IMR-90 (cell line): ENCODE data around the gene SEMA4D. TPM values are rescaled to one million over a fixed set of nuclear protein-coding genes. Genes with fewer than 3 reads are reported as not detected.

Source experiments
- ATAC-seq: fragments of 200-7000 bp; cut with Tn5 transposase; 2 replicates; pipeline ENCODE4 v1.9.1; 2020; ENCODE audit warnings: low read depth, mild to moderate bottlenecking, moderate library complexity
- BruUV-seq: library from RNA; stranded (reverse); fragments of 400-500 nt; replicated peaks from 2 replicates; lab custom pipeline; 2021; lab: Mats Ljungman, UMichigan
- CTCF ChIA-PET: fragments of 300-600 bp; formaldehyde crosslinking; extraction: SDS; loops from one replicate; lab custom pipeline; 2021; ENCODE audit warnings: antibody characterized with exemption; lab: Yijun Ruan, JAX
- POLR2A ChIA-PET: fragments of 300-600 bp; sonication (Branson Sonifier 250); formaldehyde crosslinking; loops from one replicate; lab custom pipeline; 2022; ENCODE audit warnings: antibody characterized with exemption; ENCODE audit not compliant: unreplicated experiment; lab: Charles Lee
- DNase-seq: peaks from one replicate; pipeline ENCODE4 v3.0.0; 2013
- H2AFZ ChIP-seq: replicated peaks from 2 replicates; pipeline ENCODE3; 2013; ENCODE audit warnings: low read length, mild to moderate bottlenecking; ENCODE audit not compliant: poor library complexity
- H2AK5ac ChIP-seq: 2 replicates; pipeline ENCODE4 v1.6.1; 2013; ENCODE audit warnings: low read depth, low read length, inconsistent platforms
- H2AK9ac ChIP-seq: replicated peaks from 2 replicates; pipeline ENCODE3; 2013; ENCODE audit warnings: mild to moderate bottlenecking, low read depth, low read length, moderate library complexity; ENCODE audit not compliant: poor library complexity
- H2BK120ac ChIP-seq: 2 replicates; pipeline ENCODE4 v1.6.1; 2013; ENCODE audit warnings: low read depth, low read length, inconsistent platforms
- H2BK15ac ChIP-seq: 3 replicates; pipeline ENCODE4 v1.6.1; 2013; ENCODE audit warnings: low read depth, low read length, inconsistent platforms
- H2BK20ac ChIP-seq: 2 replicates; pipeline ENCODE4 v1.6.1; 2013; ENCODE audit warnings: low read depth, mild to moderate bottlenecking, inconsistent platforms, low read length, moderate library complexity
- H2BK5ac ChIP-seq: 2 replicates; pipeline ENCODE4 v1.6.1; 2013; ENCODE audit warnings: mild to moderate bottlenecking, low read depth, low read length, inconsistent platforms; ENCODE audit not compliant: poor library complexity, severe bottlenecking
- H3K14ac ChIP-seq: replicated peaks from 2 replicates; pipeline ENCODE4 v1.6.1; 2013; ENCODE audit warnings: low read depth, low read length, inconsistent platforms
- H3K18ac ChIP-seq: 2 replicates; pipeline ENCODE4 v1.6.1; 2013; ENCODE audit warnings: low read depth, low read length, control low read depth
- H3K23ac ChIP-seq: 2 replicates; pipeline ENCODE4 v1.6.1; 2013; ENCODE audit warnings: low read depth, low read length, inconsistent platforms
- H3K27ac ChIP-seq: 2 replicates; pipeline ENCODE4 v1.5.1; 2013; ENCODE audit warnings: mild to moderate bottlenecking, control low read depth, low read length; ENCODE audit not compliant: insufficient read depth
- H3K27me3 ChIP-seq: 2 replicates; pipeline ENCODE4 v1.6.1; 2013; ENCODE audit warnings: low read length; ENCODE audit not compliant: control insufficient read depth, insufficient read depth
- H3K36me3 ChIP-seq: 2 replicates; pipeline ENCODE4 v1.6.1; 2013; ENCODE audit warnings: low read length, mixed read lengths; ENCODE audit not compliant: control insufficient read depth, insufficient read depth
- H3K4ac ChIP-seq: 2 replicates; pipeline ENCODE4 v1.6.1; 2013; ENCODE audit warnings: low read depth, low read length, inconsistent platforms
- H3K4me1 ChIP-seq: 2 replicates; pipeline ENCODE4 v1.6.1; 2013; ENCODE audit warnings: low read length, mixed read lengths; ENCODE audit not compliant: control insufficient read depth, insufficient read depth
- H3K4me2 ChIP-seq: 2 replicates; pipeline ENCODE4 v1.6.1; 2013; ENCODE audit warnings: low read depth, mild to moderate bottlenecking, control low read depth, low read length, moderate library complexity
- H3K4me3 ChIP-seq: 2 replicates; pipeline ENCODE4 v1.5.1; 2013; ENCODE audit warnings: low read depth, mild to moderate bottlenecking, control low read depth, low read length, moderate library complexity; ENCODE audit not compliant: insufficient read depth
- H3K56ac ChIP-seq: 2 replicates; pipeline ENCODE4 v1.6.1; 2013; ENCODE audit warnings: low read length, inconsistent platforms; ENCODE audit not compliant: insufficient read depth; ENCODE audit errors: extremely low read depth
- H3K79me1 ChIP-seq, 2 experiments: 2 replicates each; pipeline ENCODE4 v1.6.1; 2013; ENCODE audit warnings: low read length in 2 of 2, inconsistent platforms in 1 of 2, low read depth in 1 of 2
- H3K9ac ChIP-seq: 2 replicates; pipeline ENCODE4 v1.6.1; 2013; ENCODE audit warnings: low read depth, low read length, control low read depth
- H3K9me1 ChIP-seq: 2 replicates; pipeline ENCODE4 v1.6.1; 2013; ENCODE audit warnings: low read length, inconsistent platforms; ENCODE audit not compliant: insufficient read depth
- H3K9me3 ChIP-seq: 2 replicates; pipeline ENCODE4 v1.6.1; 2013; ENCODE audit warnings: low read length; ENCODE audit not compliant: control insufficient read depth, insufficient read depth
- H4K20me1 ChIP-seq: 2 replicates; pipeline ENCODE4 v1.6.1; 2013; ENCODE audit warnings: low read length, inconsistent platforms; ENCODE audit not compliant: insufficient read depth
- H4K5ac ChIP-seq: 2 replicates; pipeline ENCODE4 v1.6.1; 2013; ENCODE audit warnings: mild to moderate bottlenecking, low read depth, low read length, control low read depth
- H4K8ac ChIP-seq, 2 experiments: 2 replicates each; pipeline ENCODE4 v1.6.1; 2013; ENCODE audit warnings: low read depth in 2 of 2, low read length in 2 of 2, control low read depth in 1 of 2, inconsistent platforms in 1 of 2
- H4K91ac ChIP-seq: 2 replicates; pipeline ENCODE4 v1.6.1; 2013; ENCODE audit warnings: low read depth, low read length, inconsistent platforms; ENCODE audit not compliant: insufficient read depth
- BHLHE40 ChIP-seq: fragments of 150-350 bp; IDR thresholded peaks from 2 replicates; pipeline ENCODE4 v1.6.1; 2016; ENCODE audit warnings: mild to moderate bottlenecking, low read depth, low read length
- CEBPB ChIP-seq: IDR thresholded peaks from 2 replicates; pipeline ENCODE4 v1.6.1; 2012; ENCODE audit warnings: low read depth, low read length, improper control_type of control experiment
- CHD1 ChIP-seq: IDR thresholded peaks from 2 replicates; pipeline ENCODE4 v1.6.1; 2012; ENCODE audit warnings: low read depth, low read length, improper control_type of control experiment
- FOS ChIP-seq: fragments of 150-350 bp; IDR thresholded peaks from 2 replicates; pipeline ENCODE4 v1.6.1; 2016; ENCODE audit warnings: low read depth, low read length
- MAFK ChIP-seq: IDR thresholded peaks from 2 replicates; pipeline ENCODE4 v1.6.1; 2012; ENCODE audit warnings: low read depth, low read length, improper control_type of control experiment
- MAZ ChIP-seq: IDR thresholded peaks from 2 replicates; pipeline ENCODE4 v1.6.1; 2012; ENCODE audit warnings: low read depth, mild to moderate bottlenecking, low read length, improper control_type of control experiment, moderate library complexity, borderline replicate concordance
- MXI1 ChIP-seq: IDR thresholded peaks from 2 replicates; pipeline ENCODE4 v1.6.1; 2012; ENCODE audit warnings: low read depth, mild to moderate bottlenecking, low read length, moderate library complexity, borderline replicate concordance
- NFE2L2 ChIP-seq: fragments of 150-350 bp; IDR thresholded peaks from 2 replicates; pipeline ENCODE4 v1.6.1; 2016; ENCODE audit warnings: low read depth, mild to moderate bottlenecking, low read length
- RAD21 ChIP-seq: IDR thresholded peaks from 2 replicates; pipeline ENCODE4 v1.6.1; 2012; ENCODE audit warnings: low read length, improper control_type of control experiment
- RCOR1 ChIP-seq: IDR thresholded peaks from 2 replicates; pipeline ENCODE4 v1.6.1; 2012; ENCODE audit warnings: mild to moderate bottlenecking, low read length, improper control_type of control experiment; ENCODE audit not compliant: insufficient replicate concordance
- RFX5 ChIP-seq: IDR thresholded peaks from 2 replicates; pipeline ENCODE4 v1.8.0; 2012; ENCODE audit warnings: low read depth, mild to moderate bottlenecking, low read length, moderate library complexity
- SMC3 ChIP-seq: fragments of 150-350 bp; IDR thresholded peaks from 2 replicates; pipeline ENCODE4 v1.6.1; 2016; ENCODE audit warnings: low read depth, mild to moderate bottlenecking, antibody characterized with exemption, low read length, moderate library complexity
- WGBS, 2 experiments: methylation state at CpG; one replicate each; pipeline versions ENCODE4 v1.1.5 to v1.1.7; 2013; ENCODE audit warnings: missing lambda C conversion rate in 2 of 2; ENCODE audit not compliant: insufficient read length in 1 of 2; ENCODE audit errors: extremely low coverage in 2 of 2; 5-methylcytosine and 5-hydroxymethylcytosine counted together
- dilution Hi-C: fragments of 300-500 bp; cut with HindIII; formaldehyde crosslinking; loops from one replicate; pipeline ENCODE4 v1.14.3; 2018; ENCODE audit warnings: low sequenced_read_pairs; ENCODE audit not compliant: unreplicated experiment
- in situ Hi-C: fragments of 300-500 bp; cut with MboI; formaldehyde crosslinking; loops from 3 replicates; pipeline ENCODE4 v1.14.3; 2019; ENCODE audit warnings: low sequenced_read_pairs, inconsistent platforms, mixed read lengths
- intact Hi-C: fragments of 100-400 bp; cut with micrococcal nuclease; formaldehyde crosslinking; loops from 2 replicates; pipeline ENCODE4 v1.10.0; 2022
- polyA plus RNA-seq, 3 experiments: library from polyadenylated mRNA; depleted of rRNA; stranded (reverse); fragments of >200 nt; gene quantifications; 2 replicates each; pipeline ENCODE4 v1.2.3, GENCODE V29; 2012; ENCODE audit warnings: low replicate concordance in 1 of 3
- total RNA-seq: library from RNA; depleted of rRNA; stranded (reverse); fragments of >200 nt; gene quantifications from 2 replicates; pipeline ENCODE4 v1.2.3, GENCODE V29; 2012
- TF ChIP-seq, protein P1 (sequence below): conservative IDR thresholded peaks from 2 replicates; pipeline ENCODE4 v1.5.1; 2012; ENCODE audit warnings: mild to moderate bottlenecking, low read depth, low read length, improper control_type of control experiment
- TF ChIP-seq, protein P2 (sequence below): fragments of 150-350 bp; IDR thresholded peaks from 2 replicates; pipeline ENCODE4 v1.6.1; 2016; ENCODE audit warnings: low read depth, mild to moderate bottlenecking, low read length, moderate library complexity, borderline replicate concordance
- TF ChIP-seq, protein P3 (sequence below): fragments of 150-350 bp; IDR thresholded peaks from 2 replicates; pipeline ENCODE4 v1.6.1; 2017; ENCODE audit warnings: mild to moderate bottlenecking, antibody characterized with exemption, low read length, low read depth

SEMA4D gene
- total and polyA plus RNA-seq, 2 of the 4 experiments (the other 2 are of a cell fraction), result 0.90 to 1.5 TPM

DNA sequence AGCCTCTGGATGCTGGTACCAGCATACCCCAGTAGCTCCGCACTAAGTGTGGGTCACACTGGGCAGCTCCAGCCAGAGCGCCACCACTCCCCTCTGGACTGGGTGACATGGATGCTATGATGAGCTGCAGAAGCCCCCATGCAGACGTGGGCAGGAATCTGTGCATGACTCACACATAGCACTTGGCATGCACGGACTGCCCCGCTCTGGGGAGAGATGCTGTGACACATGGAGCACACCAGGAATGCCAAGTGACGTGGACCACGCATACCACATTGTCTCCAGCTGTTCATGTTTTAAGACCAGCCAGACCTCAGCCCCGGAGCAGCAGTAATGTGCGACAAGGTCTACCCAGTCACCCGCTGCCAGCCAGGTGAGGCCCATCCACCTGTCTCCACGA, 64.1 kb downstream of the SEMA4D start:
- ATAC-seq, result peak; percentile 67
- Histone ChIP-seq H2AK9ac (no peak overlapping the region), H3K18ac (no peak overlapping the region), H2BK20ac (no peak overlapping the region), H3K56ac (no peak overlapping the region), H2BK5ac (no peak overlapping the region), H3K9me3 (no peaks in the 10 kb centered on the region), H4K20me1 (no peaks in the 10 kb centered on the region), H3K4me2 (no peak overlapping the region), H4K8ac (no peak overlapping the region), H2AFZ (peak overlapping the region; percentile 17), H4K91ac (no peak overlapping the region; the same call in 1 of the 2 replicates), H3K9me1 (peaks cover 6% of the 10 kb centered on the region), H2BK120ac (no peak overlapping the region), H3K79me1 (no peaks in the 10 kb centered on the region), H2BK15ac (no peak overlapping the region), H3K9ac (no peak overlapping the region), H3K27ac (no peak overlapping the region), H4K5ac (no peak overlapping the region), H3K4me3 (no peak overlapping the region), H3K14ac (no peak overlapping the region), H3K4me1 (peaks cover 3% of the 10 kb centered on the region), H3K4ac (no peak overlapping the region), H3K23ac (no peak overlapping the region), H3K27me3 (no peaks in the 10 kb centered on the region), H2AK5ac (no peak overlapping the region), H3K36me3 (no peaks in the 10 kb centered on the region)
- ChIA-PET POLR2A (no interaction called here), CTCF (no interaction called here)
- in situ Hi-C loops (no loop called here), intact Hi-C loops (no loop called here), dilution Hi-C loops (no loop called here)
- 73% methylated on average over 5 of the region's 11 CpGs; no CpG with 5 or more reads in 1 of the 2 experiments for whole genome bisulfite sequencing, 2 experiments
- peak; percentile 76 for DNase-seq
- TF ChIP-seq RFX5, result no peak
- peak; percentile 60 for TF ChIP-seq FOS
- no peak for TF ChIP-seq CEBPB
- TF ChIP-seq, protein P1, sequence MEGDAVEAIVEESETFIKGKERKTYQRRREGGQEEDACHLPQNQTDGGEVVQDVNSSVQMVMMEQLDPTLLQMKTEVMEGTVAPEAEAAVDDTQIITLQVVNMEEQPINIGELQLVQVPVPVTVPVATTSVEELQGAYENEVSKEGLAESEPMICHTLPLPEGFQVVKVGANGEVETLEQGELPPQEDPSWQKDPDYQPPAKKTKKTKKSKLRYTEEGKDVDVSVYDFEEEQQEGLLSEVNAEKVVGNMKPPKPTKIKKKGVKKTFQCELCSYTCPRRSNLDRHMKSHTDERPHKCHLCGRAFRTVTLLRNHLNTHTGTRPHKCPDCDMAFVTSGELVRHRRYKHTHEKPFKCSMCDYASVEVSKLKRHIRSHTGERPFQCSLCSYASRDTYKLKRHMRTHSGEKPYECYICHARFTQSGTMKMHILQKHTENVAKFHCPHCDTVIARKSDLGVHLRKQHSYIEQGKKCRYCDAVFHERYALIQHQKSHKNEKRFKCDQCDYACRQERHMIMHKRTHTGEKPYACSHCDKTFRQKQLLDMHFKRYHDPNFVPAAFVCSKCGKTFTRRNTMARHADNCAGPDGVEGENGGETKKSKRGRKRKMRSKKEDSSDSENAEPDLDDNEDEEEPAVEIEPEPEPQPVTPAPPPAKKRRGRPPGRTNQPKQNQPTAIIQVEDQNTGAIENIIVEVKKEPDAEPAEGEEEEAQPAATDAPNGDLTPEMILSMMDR, result no peak
- TF ChIP-seq MXI1, result no peak
- TF ChIP-seq SMC3, result no peak
- TF ChIP-seq NFE2L2, result no peak
- TF ChIP-seq RAD21, result no peak
- TF ChIP-seq, protein P2, sequence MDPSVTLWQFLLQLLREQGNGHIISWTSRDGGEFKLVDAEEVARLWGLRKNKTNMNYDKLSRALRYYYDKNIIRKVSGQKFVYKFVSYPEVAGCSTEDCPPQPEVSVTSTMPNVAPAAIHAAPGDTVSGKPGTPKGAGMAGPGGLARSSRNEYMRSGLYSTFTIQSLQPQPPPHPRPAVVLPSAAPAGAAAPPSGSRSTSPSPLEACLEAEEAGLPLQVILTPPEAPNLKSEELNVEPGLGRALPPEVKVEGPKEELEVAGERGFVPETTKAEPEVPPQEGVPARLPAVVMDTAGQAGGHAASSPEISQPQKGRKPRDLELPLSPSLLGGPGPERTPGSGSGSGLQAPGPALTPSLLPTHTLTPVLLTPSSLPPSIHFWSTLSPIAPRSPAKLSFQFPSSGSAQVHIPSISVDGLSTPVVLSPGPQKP, result no peak
- TF ChIP-seq BHLHE40, result peak; percentile 28; the same call in 1 of the 2 replicates
- no peak for TF ChIP-seq MAFK
- TF ChIP-seq, protein P3, sequence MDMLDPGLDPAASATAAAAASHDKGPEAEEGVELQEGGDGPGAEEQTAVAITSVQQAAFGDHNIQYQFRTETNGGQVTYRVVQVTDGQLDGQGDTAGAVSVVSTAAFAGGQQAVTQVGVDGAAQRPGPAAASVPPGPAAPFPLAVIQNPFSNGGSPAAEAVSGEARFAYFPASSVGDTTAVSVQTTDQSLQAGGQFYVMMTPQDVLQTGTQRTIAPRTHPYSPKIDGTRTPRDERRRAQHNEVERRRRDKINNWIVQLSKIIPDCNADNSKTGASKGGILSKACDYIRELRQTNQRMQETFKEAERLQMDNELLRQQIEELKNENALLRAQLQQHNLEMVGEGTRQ, result no peak
- TF ChIP-seq MAZ, result peak; percentile 60
- TF ChIP-seq CHD1, result no peak
- no peak for TF ChIP-seq RCOR1
- no TSS peak for BruUV-seq
